GM21737 (cell line): ENCODE data around the gene SGCD.

Source experiments
- ATAC-seq: cut with Tn5 transposase; IDR thresholded peaks from one replicate; pipeline ENCODE4 v1.9.1; 2021; ENCODE audit warnings: mild to moderate bottlenecking, moderate library complexity; ENCODE audit not compliant: unreplicated experiment

The SGCD gene

DNA sequence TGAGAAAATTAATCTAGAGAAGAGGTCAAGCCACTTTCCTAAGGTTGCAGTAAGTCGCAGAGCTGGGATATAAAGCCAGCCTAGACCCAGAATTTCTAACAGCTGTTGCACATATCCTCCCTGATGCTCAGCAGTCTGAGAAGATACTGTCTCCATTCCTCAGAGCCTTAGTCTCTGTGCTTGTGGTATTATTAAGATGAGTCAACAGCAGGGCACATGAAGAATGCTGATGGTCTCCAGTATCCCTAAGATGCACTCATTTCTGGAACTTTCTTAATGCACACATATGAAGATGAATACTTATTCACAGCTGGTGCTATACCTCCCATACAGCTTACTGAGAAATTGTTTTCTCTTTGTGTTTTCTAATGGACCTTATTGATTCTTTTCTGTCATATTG is 32.5 kb downstream of the SGCD start:
- no peak for ATAC-seq

GRCh38 chr5:156361436-156362109 is 34.6 kb downstream of the SGCD start:
- no peak for ATAC-seq

DNA sequence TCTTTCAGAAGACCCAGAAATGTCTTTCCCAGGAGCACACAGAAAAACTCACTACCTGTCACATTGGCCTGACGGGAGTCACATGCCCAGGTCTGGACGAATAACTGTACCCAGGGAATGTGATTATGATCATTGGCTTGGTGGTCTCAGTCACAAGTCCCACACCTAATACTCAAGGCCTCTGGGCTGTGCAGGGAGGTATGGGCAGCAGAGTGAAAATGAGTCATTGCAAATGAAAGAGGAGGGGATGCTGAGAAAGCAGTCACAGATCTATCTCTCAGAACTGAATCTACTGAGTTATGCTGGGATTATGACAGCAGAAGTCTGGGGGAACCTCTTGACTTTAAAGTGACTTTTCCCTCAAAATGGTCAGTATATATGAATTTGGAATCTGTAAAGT is 36.9 kb downstream of the SGCD start:
- ATAC-seq = no peak

GRCh38 chr5:156366521-156366920 is 39.6 kb downstream of the SGCD start:
- ATAC-seq = no peak

DNA sequence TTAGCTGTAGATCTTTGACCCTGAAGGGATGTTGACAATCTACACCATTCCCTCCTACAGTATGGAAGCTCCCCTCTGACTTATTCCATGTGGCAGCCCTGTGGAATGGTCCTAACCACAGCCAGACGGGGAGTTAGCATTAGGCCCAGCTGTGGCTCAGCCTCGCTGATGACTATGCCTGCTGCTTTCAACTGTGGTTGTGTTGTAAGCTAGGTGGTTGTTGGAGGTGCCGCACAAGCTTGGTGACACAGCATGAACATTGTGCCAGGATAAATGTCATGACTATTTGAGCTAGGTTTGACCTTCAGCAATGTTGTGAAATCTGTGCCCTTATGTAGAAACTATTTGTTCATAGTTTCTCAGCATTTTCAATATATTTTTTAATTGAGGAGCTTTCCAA is 40.6 kb downstream of the SGCD start:
- no peak for ATAC-seq

- ATAC-seq = peak; percentile 62
Measured at GRCh38 chr5:156375895-156376495, 49.0 kb downstream of the SGCD start.

GRCh38 chr5:156376751-156377150 is 49.8 kb downstream of the SGCD start:
- ATAC-seq = no peak

DNA sequence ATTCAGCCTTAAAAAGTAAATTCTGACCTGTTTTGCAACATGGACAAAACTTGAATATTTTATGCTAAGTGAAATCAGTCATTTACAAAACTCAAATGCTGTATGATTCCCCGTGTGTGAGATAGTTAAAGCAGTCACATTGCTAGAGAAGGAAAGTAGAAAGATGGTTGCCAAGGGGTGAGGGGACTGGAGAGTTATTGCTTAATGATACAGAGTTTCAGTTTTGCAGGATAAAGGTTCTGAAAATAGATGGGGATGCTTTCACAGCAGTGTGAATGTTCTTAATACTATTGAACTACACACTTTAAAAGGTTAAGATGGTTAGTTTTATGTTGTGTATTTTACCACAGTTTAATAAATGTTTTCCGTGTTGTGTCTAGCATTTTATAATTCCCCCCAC is 51.2 kb downstream of the SGCD start:
- no peak for ATAC-seq

DNA sequence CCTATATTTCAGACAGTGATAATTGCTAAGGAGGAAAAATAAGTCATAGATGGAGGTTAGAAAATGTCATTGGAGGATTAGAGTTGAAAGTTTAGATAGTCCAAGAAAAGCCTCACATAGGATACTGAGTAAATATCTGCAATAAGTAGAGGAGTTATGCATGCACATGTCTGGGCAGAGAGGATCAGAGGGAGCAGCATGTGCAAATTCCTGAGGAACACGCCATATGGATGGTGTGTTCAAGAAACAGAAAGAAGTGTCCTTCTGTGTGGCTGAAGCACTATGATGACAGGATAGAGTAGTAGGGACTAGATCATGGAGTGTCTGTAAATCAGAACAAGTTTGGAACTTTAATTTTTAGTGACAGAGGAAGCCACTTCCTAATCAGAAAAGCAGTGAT is 52.2 kb downstream of the SGCD start:
- ATAC-seq = no peak

GRCh38 chr5:156380848-156381247 is 53.9 kb downstream of the SGCD start:
- no peak for ATAC-seq

- no peak for ATAC-seq
Measured at GRCh38 chr5:156383510-156384265, 56.7 kb downstream of the SGCD start.

- ATAC-seq = no peak
Measured at GRCh38 chr5:156385416-156385815, 58.5 kb downstream of the SGCD start.

DNA sequence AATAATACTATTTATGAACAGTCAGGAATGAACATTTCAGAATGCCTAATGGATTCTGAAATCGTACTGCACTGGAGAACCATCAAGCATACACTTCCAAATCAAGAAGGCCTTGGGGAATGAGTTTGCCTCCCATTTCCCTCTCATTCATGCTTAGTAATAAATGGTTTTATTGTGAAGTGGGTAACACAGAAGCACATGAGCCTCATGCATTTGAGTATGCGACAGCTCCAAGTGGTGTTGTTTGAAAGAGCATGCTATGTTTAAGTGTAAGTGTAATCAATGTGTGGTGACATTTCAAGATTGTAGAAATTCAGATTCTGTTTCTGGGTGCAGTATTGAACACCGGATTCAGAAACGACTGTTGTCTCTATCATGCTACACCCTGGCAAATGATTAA is 60.0 kb downstream of the SGCD start:
- ATAC-seq = no peak

DNA sequence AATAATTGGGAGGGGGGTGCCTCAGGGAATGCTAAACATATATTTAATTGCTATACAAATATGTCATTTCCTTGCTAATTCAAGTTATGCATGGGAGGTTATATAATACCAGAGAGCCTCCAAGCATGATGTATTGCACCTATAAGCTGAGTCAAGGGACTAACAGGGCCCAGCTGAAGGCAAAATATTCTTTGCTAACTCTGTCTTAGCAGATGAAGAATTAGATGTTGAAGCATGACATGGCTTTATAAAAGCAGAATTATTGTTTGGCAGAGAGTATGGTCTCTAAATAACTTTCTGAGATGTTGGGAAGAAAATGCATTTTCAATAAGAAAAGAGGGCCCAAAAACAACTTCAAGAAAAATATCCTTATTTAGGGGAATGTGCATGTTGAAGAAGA is 60.4 kb downstream of the SGCD start:
- no peak for ATAC-seq

GRCh38 chr5:156388233-156388632 is 61.3 kb downstream of the SGCD start:
- no peak for ATAC-seq

DNA sequence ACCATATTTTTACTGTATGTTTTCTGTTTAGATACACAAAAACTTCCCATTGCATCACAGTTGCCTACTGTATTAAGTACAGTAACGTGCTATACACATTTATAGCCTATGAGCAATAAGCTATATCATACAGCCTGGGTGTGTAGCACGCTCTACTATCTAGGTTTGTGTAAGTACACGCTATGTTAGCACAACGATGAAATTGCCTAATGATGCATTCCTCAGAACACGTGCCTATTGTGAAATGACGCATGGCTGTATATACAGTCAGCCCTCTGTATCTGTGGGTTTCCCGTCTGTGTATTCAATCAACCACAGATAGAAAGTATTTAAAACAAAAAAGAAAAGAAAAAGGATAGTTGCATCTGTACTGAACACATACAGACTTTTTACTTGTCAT is 64.2 kb downstream of the SGCD start:
- no peak for ATAC-seq

DNA sequence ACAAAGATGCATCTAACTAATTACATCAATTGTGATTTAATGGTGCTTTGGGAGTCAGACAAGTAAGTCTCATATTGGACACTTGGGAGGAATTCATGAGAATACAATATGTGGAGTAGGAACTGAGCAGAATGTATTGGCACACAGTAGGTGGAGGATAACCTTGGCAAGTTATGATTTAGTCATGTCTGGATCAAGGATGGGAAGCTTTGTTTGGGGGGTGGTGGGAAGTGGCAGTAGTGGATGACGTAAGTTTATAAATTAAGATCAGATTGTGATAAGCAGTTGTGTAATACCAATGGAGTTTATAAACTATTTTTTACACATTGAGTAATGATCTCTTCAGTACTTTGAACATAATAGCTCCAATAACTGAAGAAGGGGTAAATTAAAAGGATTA is 67.0 kb downstream of the SGCD start:
- ATAC-seq = no peak

DNA sequence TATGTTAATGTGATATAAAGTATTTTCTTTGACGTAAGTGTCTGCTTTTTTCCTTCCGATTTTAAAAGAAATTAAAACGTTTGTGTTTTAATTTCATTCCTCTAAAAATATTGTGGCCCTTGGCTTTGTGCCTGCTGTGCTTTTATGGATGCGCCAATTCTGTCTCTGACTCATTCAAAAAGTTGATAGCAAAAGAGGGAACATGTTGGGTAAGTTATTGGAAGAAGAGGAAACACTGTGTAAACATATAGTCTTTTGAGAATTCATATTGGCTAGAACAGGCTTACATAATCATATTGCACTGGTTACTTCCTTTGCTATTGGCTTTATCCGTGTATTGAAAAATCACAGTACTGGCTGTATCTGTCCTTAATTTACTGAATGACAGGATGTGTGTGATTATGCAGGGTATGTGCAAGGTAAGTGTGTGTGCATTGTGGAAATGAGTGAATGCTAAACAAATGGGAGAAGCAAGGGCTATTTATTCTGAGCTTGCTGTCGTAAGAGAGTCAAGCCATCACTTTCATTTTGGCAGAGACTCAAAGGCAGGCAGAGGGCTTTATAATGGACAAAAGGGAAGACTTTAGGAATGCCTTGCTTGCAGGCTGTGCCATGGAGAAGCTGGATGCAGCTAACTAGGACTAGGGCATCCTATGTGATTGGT is 67.8 kb downstream of the SGCD start:
- ATAC-seq = no peak

GRCh38 chr5:156395306-156395675 is 68.3 kb downstream of the SGCD start:
- no peak for ATAC-seq

DNA sequence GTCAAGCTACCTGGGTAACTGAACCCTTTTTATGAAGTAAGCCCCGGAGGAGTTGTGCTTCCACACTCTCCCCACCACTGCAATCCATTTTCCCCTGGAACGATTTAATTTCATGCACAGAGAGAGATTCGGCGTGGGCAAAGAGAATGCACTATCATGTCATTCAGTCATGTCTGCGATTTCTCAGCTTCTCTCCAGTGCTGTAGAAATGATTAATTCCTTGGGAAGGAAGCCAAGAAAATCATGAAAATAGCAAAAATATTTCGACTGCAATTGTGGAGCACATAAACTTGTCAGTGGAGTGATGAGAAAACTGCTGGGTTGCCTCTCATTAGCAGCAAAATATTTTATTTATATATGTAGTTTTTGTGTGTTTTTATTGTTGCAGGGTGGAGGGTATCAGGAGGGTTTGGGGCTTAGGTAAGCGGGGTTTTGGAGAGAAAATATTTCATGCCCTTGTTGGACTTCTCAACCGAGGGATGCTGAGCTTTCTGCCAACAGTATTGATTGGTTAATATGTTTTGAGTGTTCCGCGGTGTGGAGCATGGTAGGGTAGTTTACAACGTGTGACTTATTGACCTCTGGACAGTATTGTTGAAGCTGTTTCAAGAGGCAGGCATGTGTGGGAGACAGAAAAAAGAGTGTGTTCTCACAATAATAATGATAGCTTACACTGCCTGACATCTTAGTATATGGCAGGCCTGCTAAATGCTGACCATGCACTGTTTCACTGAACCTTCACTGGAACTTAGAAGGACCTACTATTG is 69.3 kb downstream of the SGCD start:
- no peak for ATAC-seq

DNA sequence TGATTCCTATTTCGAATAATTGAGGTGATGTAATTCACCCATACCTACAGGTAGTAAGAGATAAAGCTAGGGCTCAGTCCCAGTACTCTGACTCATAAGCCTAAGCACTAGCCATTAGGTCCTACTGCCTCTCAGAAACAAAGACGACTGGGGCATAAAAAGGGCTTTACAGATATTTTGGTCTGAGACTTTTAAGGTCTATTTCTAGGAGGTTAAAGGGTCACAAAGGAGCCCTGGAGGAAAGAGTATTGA is 69.8 kb downstream of the SGCD start:
- no peak for ATAC-seq
